ENCODE measurements around the gene AP1B1.

DNA sequence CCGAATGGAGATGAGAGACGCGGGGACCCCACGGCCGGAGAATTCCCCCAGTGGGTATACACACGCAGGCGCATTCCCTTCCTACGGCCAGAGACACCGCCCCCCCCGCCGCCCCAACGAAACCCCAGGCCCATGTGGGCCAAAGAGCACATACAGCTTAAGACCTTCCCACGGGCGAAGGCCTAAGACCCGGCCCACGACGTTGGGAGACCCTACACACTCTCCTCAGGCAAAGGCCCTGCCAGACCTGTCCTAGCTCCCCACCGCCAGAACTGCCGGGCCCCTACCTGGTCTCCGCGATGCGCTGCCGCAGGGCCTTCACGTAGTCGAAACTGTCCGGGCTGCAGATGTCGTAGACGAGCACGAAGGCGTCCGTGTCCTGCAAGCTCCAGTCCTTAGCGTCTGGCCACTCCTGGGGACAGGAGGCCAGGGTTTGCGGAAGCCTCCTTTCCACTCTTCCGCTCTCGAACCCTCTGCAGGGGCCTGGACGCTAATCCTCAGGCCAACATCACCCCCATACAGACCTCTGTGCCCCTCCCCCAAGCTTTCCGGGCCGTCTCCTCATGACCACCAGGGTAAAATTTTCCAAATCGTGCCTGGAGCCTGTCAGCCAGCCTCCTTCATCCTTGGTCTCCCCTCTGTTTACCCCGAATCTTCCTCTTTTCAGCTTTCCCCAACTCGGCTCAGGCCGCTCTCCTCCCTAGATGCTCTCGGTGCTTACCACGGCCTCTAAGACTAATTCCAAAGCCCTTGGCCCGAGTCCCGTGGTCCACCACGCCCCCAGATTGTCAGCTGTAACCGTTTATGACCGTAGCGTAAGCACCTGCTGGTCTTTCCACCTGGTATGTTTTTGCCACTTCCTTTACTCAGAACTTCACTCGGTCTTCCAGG is 74.5 kb downstream of the AP1B1 start:
- TF ChIP-seq, protein P1, sequence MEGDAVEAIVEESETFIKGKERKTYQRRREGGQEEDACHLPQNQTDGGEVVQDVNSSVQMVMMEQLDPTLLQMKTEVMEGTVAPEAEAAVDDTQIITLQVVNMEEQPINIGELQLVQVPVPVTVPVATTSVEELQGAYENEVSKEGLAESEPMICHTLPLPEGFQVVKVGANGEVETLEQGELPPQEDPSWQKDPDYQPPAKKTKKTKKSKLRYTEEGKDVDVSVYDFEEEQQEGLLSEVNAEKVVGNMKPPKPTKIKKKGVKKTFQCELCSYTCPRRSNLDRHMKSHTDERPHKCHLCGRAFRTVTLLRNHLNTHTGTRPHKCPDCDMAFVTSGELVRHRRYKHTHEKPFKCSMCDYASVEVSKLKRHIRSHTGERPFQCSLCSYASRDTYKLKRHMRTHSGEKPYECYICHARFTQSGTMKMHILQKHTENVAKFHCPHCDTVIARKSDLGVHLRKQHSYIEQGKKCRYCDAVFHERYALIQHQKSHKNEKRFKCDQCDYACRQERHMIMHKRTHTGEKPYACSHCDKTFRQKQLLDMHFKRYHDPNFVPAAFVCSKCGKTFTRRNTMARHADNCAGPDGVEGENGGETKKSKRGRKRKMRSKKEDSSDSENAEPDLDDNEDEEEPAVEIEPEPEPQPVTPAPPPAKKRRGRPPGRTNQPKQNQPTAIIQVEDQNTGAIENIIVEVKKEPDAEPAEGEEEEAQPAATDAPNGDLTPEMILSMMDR (IDR thresholded peaks at IDR 0.05) = no peak
- no peak for TF ChIP-seq POLR2A (IDR thresholded peaks at IDR 0.05)
- no peak for TF ChIP-seq POLR2AphosphoS5 (IDR thresholded peaks at IDR 0.05)
- no peak for TF ChIP-seq EP300 (IDR thresholded peaks at IDR 0.05)
